Esophagus muscularis mucosa (tissue), 4 donors: Measurements from ENCODE around the gene TSC2.
A peak's percentile ranks its signal among the peaks of the same experiment; 100 is the strongest.

Source experiments
- EP300 ChIP-seq: sonication (generic); formaldehyde crosslinking; IDR thresholded peaks from one replicate; pipeline ENCODE4 v1.6.1; 2017; ENCODE audit warnings: antibody characterized with exemption
- POLR2A ChIP-seq: fragments of 450-650 bp; IDR thresholded peaks from one replicate; pipeline ENCODE4 v1.6.1; 2017; ENCODE audit warnings: antibody characterized with exemption, moderate library complexity, mild to moderate bottlenecking, low read depth
- POLR2AphosphoS5 ChIP-seq, 2 donors: sonication (generic); formaldehyde crosslinking; IDR thresholded peaks; one replicate each; pipeline ENCODE4 v1.6.1; 2017; ENCODE audit warnings: antibody characterized with exemption in 2 of 2
- TF ChIP-seq, protein P1 (sequence below), 3 experiments: fragments of 200-600 bp in 2 of 3; fragments of 450-650 bp in 1 of 3; sonication (generic) in 2 of 3; IDR thresholded peaks; one replicate each; pipeline ENCODE4 v1.5.1; 2017 to 2019; ENCODE audit warnings: antibody characterized with exemption in 3 of 3, mild to moderate bottlenecking in 2 of 3, moderate library complexity in 1 of 3

DNA sequence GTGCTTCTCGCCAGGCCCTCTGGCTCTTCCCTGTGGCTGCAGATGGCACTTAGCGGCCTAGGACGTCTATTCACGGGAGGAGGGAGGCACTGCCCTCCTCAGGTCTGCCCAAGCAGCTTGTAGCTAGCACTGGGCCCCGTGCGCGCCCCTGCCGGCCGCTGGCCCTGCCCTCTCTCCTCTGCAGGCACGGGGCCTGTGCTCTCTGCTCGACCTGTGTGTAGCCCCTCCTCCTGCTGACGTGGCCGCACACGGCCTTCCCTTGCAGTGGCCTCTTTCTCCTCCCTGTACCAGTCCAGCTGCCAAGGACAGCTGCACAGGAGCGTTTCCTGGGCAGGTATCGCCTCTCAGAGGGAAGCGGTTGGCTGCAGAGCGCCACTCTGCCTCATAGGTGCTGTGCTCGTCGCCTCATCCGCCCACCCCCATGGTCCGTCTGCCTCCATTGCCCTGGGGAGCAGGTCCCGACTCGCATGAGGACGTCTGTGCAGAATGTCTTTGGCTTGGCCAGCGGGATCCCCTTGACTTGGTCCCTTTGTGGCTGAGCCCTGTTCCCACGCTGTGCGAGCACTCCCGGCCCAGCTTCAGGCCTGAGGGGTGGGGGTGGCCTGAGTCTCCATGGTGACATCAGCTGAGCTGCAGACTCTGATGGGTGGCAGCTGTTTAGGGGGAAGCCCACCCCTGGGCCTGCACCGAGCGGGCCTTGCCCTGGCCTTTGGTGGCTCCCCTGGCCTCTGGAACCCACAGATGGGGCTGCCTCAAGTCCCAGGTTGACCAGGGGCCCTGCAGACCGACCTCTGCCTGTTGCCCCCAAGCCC lies 34.6 kb downstream of the TSC2 start:
- TF ChIP-seq, protein P1, sequence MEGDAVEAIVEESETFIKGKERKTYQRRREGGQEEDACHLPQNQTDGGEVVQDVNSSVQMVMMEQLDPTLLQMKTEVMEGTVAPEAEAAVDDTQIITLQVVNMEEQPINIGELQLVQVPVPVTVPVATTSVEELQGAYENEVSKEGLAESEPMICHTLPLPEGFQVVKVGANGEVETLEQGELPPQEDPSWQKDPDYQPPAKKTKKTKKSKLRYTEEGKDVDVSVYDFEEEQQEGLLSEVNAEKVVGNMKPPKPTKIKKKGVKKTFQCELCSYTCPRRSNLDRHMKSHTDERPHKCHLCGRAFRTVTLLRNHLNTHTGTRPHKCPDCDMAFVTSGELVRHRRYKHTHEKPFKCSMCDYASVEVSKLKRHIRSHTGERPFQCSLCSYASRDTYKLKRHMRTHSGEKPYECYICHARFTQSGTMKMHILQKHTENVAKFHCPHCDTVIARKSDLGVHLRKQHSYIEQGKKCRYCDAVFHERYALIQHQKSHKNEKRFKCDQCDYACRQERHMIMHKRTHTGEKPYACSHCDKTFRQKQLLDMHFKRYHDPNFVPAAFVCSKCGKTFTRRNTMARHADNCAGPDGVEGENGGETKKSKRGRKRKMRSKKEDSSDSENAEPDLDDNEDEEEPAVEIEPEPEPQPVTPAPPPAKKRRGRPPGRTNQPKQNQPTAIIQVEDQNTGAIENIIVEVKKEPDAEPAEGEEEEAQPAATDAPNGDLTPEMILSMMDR (IDR thresholded peaks at IDR 0.05) = no peak
- TF ChIP-seq POLR2A (no peak), POLR2AphosphoS5 (IDR thresholded peaks at IDR 0.05) (peak; percentile 22 to 39), EP300 (no peak)
